A673 (cell line): ENCODE results near the gene NCOA3. TPM values are rescaled to one million over a fixed set of nuclear protein-coding genes. Genes with fewer than 3 reads are reported as not detected.

Experiments
- BruUV-seq: library from RNA; stranded (reverse); fragments of 400-500 nt; replicated peaks from 2 replicates; lab custom pipeline; 2021; lab: Mats Ljungman, UMichigan
- CTCF ChIA-PET: fragments of 300-600 bp; sonication (Branson Sonifier 250); formaldehyde crosslinking; loops from one replicate; lab custom pipeline; 2022; ENCODE audit warnings: antibody characterized with exemption; lab: Charles Lee
- POLR2A ChIA-PET: fragments of 300-600 bp; sonication (Branson Sonifier 250); formaldehyde crosslinking; loops from one replicate; lab custom pipeline; 2022; ENCODE audit warnings: antibody characterized with exemption; ENCODE audit not compliant: low non-redundant PET; lab: Charles Lee
- DNase-seq: peaks from one replicate; pipeline ENCODE4 v3.0.0-alpha.2; 2015; ENCODE audit warnings: low spot score
- H3K27ac ChIP-seq: fragments of 200-600 bp; sonication (generic); 2 replicates; pipeline ENCODE4 v1.5.1; 2016; ENCODE audit warnings: mixed run types, low read depth, mild to moderate bottlenecking, mixed read lengths, antibody characterized with exemption, low read length; ENCODE audit not compliant: poor library complexity, severe bottlenecking
- H3K27me3 ChIP-seq: fragments of 200-600 bp; sonication (generic); replicated peaks from 2 replicates; pipeline ENCODE4 v1.6.1; 2017; ENCODE audit warnings: mixed run types, low read depth, mild to moderate bottlenecking, mixed read lengths, antibody characterized with exemption, low read length; ENCODE audit not compliant: insufficient read depth, poor library complexity
- H3K36me3 ChIP-seq: fragments of 200-600 bp; sonication (generic); 2 replicates; pipeline ENCODE4 v1.6.1; 2016; ENCODE audit warnings: mixed run types, mild to moderate bottlenecking, mixed read lengths, antibody characterized with exemption, low read length; ENCODE audit not compliant: insufficient read depth, poor library complexity, severe bottlenecking
- H3K4me1 ChIP-seq: fragments of 200-600 bp; sonication (generic); 2 replicates; pipeline ENCODE4 v1.6.1; 2017; ENCODE audit warnings: mixed run types, mild to moderate bottlenecking, mixed read lengths, antibody characterized with exemption, low read length; ENCODE audit not compliant: insufficient read depth, poor library complexity, severe bottlenecking
- H3K4me3 ChIP-seq: fragments of 200-600 bp; sonication (generic); 2 replicates; pipeline ENCODE4 v1.5.1; 2016; ENCODE audit warnings: low read depth, mixed run types, mild to moderate bottlenecking, mixed read lengths, low read length; ENCODE audit not compliant: poor library complexity, severe bottlenecking
- H3K9me3 ChIP-seq: fragments of 200-600 bp; sonication (generic); 2 replicates; pipeline ENCODE4 v1.6.1; 2016; ENCODE audit warnings: mixed run types, low read depth, mild to moderate bottlenecking, mixed read lengths, antibody characterized with exemption, low read length; ENCODE audit not compliant: poor library complexity, severe bottlenecking
- CTCF ChIP-seq: fragments of 300-800, 200-600 bp; sonication (generic); conservative IDR thresholded peaks from 2 replicates; pipeline ENCODE4 v1.5.1; 2017; ENCODE audit warnings: low read depth, mild to moderate bottlenecking, antibody characterized with exemption, low read length, moderate library complexity, mixed read lengths
- EZH2 ChIP-seq: fragments of 200-600 bp; sonication (generic); IDR thresholded peaks from 2 replicates; pipeline ENCODE4 v1.6.1; 2017; ENCODE audit warnings: borderline replicate concordance, low read depth, mild to moderate bottlenecking, mixed read lengths, antibody characterized with exemption, low read length; ENCODE audit not compliant: poor library complexity, severe bottlenecking
- intact Hi-C: fragments of 100-400 bp; cut with micrococcal nuclease; formaldehyde crosslinking; loops from one replicate; pipeline ENCODE4 v1.10.0; 2022; ENCODE audit not compliant: unreplicated experiment
- total RNA-seq: library from RNA; stranded (reverse); gene quantifications from 2 replicates; pipeline ENCODE4 v1.2.3, GENCODE V29; 2021

Gene NCOA3
- total RNA-seq, 1 experiment from 2014 or later, result 26.8 TPM

- no peak overlapping the region for H3K4me3 ChIP-seq
- TF ChIP-seq CTCF (no peak), EZH2 (no peak)
- no peak overlapping the region for H3K27ac ChIP-seq
- POLR2A ChIA-PET, result no interaction called here
- no peaks in the 10 kb centered on the region for H3K36me3 ChIP-seq
- H3K27me3 ChIP-seq, result no peaks in the 10 kb centered on the region
- CTCF ChIA-PET, result no interaction called here
- DNase-seq, result no peak
- intact Hi-C loops, result no loop called here
- no TSS peak for BruUV-seq
- H3K4me1 ChIP-seq, result peaks cover 13% of the 10 kb centered on the region
- H3K9me3 ChIP-seq, result no peaks in the 10 kb centered on the region
These were observed 36.2 kb upstream of the NCOA3 start for GRCh38 chr20:47465335-47466090.

DNA sequence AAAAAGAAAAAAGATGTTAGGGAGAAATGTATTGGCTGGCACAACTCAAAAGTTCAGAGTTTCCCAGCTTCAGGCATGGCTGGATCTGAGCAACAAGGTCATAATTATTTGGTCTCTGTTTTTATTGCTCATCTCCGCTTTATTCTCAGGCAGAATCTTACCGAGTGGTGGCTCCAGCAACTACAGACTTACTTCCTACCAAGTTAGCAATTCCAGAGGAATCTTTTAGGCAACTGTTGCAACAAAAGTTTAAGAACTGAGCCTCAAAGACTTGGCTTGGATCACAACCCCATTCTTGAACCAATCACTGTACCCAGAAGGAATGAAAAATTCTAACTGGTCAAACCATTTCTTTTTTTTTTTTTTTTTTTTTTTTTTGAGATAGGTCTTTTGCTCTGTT lies 35.5 kb upstream of the NCOA3 start:
- no peaks in the 10 kb centered on the region for H3K27me3 ChIP-seq
- ChIA-PET POLR2A (no interaction called here), CTCF (no interaction called here)
- no TSS peak for BruUV-seq
- no peak overlapping the region for H3K4me3 ChIP-seq
- H3K9me3 ChIP-seq, result no peaks in the 10 kb centered on the region
- no peak for TF ChIP-seq CTCF
- no peak for TF ChIP-seq EZH2
- intact Hi-C loops, result no loop called here
- DNase-seq, result no peak
- no peak overlapping the region for H3K27ac ChIP-seq
- H3K4me1 ChIP-seq, result peaks cover 13% of the 10 kb centered on the region
- no peaks in the 10 kb centered on the region for H3K36me3 ChIP-seq

DNA sequence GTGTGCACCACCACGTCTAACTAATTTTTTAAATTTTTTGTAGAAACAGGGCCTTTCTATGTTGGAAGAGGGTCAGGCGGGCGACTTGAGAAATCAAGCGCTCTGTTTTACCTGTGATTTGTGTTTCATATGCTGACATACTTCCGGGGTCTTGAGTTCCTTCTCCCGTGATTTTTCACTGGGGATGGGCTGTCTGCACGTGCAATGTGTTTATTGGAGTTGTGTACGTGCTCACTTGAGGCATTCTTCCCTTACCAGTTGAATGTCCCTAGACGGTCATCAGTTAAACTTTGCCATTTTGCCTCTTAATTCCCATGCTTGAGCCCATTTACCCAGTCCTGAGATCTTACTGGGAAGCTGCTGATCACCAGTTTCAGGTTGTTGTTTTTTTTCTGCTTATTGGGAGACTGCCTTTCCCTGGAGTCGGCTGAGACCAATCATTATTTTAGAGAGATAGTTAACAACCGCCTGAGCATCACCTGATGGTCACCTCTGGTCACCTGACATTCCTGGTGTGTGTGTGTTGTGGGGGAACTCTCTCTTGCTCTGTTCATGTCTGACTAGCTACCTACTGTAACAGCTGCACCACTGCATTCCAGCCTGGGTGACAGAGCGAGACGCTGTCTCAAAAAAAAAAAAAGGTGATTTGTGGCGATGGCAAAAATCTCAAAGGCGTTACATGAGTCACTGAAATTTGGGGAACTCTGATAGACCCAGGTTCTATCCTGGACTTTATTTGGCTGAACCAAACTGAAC lies 34.8 kb upstream of the NCOA3 start:
- no peaks in the 10 kb centered on the region for H3K9me3 ChIP-seq
- no peaks in the 10 kb centered on the region for H3K27me3 ChIP-seq
- ChIA-PET CTCF (no interaction called here), POLR2A (no interaction called here)
- peaks cover 13% of the 10 kb centered on the region for H3K4me1 ChIP-seq
- DNase-seq, result no peak
- intact Hi-C loops, result no loop called here
- no peak overlapping the region for H3K27ac ChIP-seq
- TF ChIP-seq EZH2 (no peak), CTCF (no peak)
- H3K4me3 ChIP-seq, result no peak overlapping the region
- no TSS peak for BruUV-seq
- no peaks in the 10 kb centered on the region for H3K36me3 ChIP-seq
